ENCODE results near the gene CCDC124. TPM values are rescaled to one million over a fixed set of nuclear protein-coding genes. Genes with fewer than 3 reads are reported as not detected.

Gene CCDC124
- total RNA-seq, 1 experiment from 2014 or later: 45.4 TPM

- no peak for DNase-seq (ENCODE audit: extremely low read depth, low read depth)
Observed at GRCh38 chr19:17933414-17934129, 757 bp downstream of the CCDC124 start.

- DNase-seq (ENCODE audit: extremely low read depth, low read depth): no peak
Observed at GRCh38 chr19:17936379-17936778, 3.6 kb downstream of the CCDC124 start.

- no peak for DNase-seq (ENCODE audit: extremely low read depth, low read depth)
Observed at GRCh38 chr19:17937371-17937900, 4.6 kb downstream of the CCDC124 start.

GRCh38 chr19:17938092-17938845, 5.5 kb downstream of the CCDC124 start:
- peak; percentile 76 for DNase-seq (ENCODE audit: extremely low read depth, low read depth)

- no peak for DNase-seq (ENCODE audit: extremely low read depth, low read depth)
Observed at GRCh38 chr19:17942181-17942580, 9.4 kb downstream of the CCDC124 start.

- no peak for DNase-seq (ENCODE audit: extremely low read depth, low read depth)
Observed at GRCh38 chr19:17942582-17943273, 9.9 kb downstream of the CCDC124 start.

GRCh38 chr19:17943274-17944221, 10.7 kb downstream of the CCDC124 start:
- no peak for DNase-seq (ENCODE audit: extremely low read depth, low read depth)

- DNase-seq (ENCODE audit: extremely low read depth, low read depth): no peak
Observed at GRCh38 chr19:17944301-17944700, 11.5 kb downstream of the CCDC124 start.

- no peak for DNase-seq (ENCODE audit: extremely low read depth, low read depth)
Observed at GRCh38 chr19:17946965-17947784, 14.4 kb downstream of the CCDC124 start.

GRCh38 chr19:17947815-17948513, 15.1 kb downstream of the CCDC124 start:
- DNase-seq (ENCODE audit: extremely low read depth, low read depth): peak; percentile 90

- no peak for DNase-seq (ENCODE audit: extremely low read depth, low read depth)
Observed at GRCh38 chr19:17948514-17948900, 15.7 kb downstream of the CCDC124 start.

- no peak for DNase-seq (ENCODE audit: extremely low read depth, low read depth)
Observed at GRCh38 chr19:17948931-17949930, 16.4 kb downstream of the CCDC124 start.

GRCh38 chr19:17949956-17950309, 17.1 kb downstream of the CCDC124 start:
- no peak for DNase-seq (ENCODE audit: extremely low read depth, low read depth)

GRCh38 chr19:17950310-17951156, 17.7 kb downstream of the CCDC124 start:
- DNase-seq (ENCODE audit: extremely low read depth, low read depth): no peak

- DNase-seq (ENCODE audit: extremely low read depth, low read depth): no peak
Observed at GRCh38 chr19:17951157-17951989, 18.6 kb downstream of the CCDC124 start.
